Psoas muscle (tissue), 8 donors: Measurements from ENCODE around the gene DNASE1L2. TPM values are rescaled to one million over a fixed set of nuclear protein-coding genes. Genes with fewer than 3 reads are reported as not detected.

Experiments used
- ATAC-seq, 4 donors: fragments of 200-7000 bp; cut with Tn5 transposase; one replicate each; pipeline ENCODE4 v1.9.1; 2020; ENCODE audit warnings: moderate library complexity in 3 of 4, mild to moderate bottlenecking in 2 of 4
- DNase-seq, 2 donors: peaks; one replicate each; pipeline ENCODE4 v3.0.0-alpha.2; 2020
- H3K27ac ChIP-seq: fragments of 200-600 bp; one replicate; pipeline ENCODE4 v1.8.0; 2022
- H3K27me3 ChIP-seq, 3 donors: fragments of 200-600 bp in 1 of 3; one replicate each; pipeline versions ENCODE4 v1.6.1 to v1.8.0; 2013 to 2022; ENCODE audit warnings: low read length in 2 of 3, mild to moderate bottlenecking in 2 of 3, moderate library complexity in 1 of 3; ENCODE audit not compliant: insufficient read depth in 3 of 3
- H3K36me3 ChIP-seq, 2 donors: fragments of 200-600 bp in 1 of 2; one replicate each; pipeline versions ENCODE4 v1.6.1 to v1.8.0; 2013 to 2022; ENCODE audit warnings: low read depth in 1 of 2, mild to moderate bottlenecking in 1 of 2, moderate library complexity in 1 of 2; ENCODE audit not compliant: insufficient read depth in 1 of 2
- H3K4me1 ChIP-seq: fragments of 200-600 bp; one replicate; pipeline ENCODE4 v1.8.0; 2022
- H3K4me3 ChIP-seq: fragments of 200-600 bp; one replicate; pipeline ENCODE4 v1.8.0; 2022; ENCODE audit warnings: mild to moderate bottlenecking
- H3K9me3 ChIP-seq: fragments of 200-600 bp; one replicate; pipeline ENCODE4 v1.8.0; 2022
- WGBS, 3 donors: extraction: QIAGEN DNeasy Blood & Tissue Kit; methylation state at CpG; one replicate each; pipeline versions ENCODE4 v1.1.6 to v1.1.7; 2013; 5-methylcytosine and 5-hydroxymethylcytosine counted together
- intact Hi-C, 2 donors: fragments of 100-400 bp; cut with DNase I; formaldehyde crosslinking; loops; one replicate each; pipeline versions ENCODE4 v1.11.0 to v1.14.2; 2022
- polyA plus RNA-seq, 3 donors: library from polyadenylated mRNA; stranded (reverse); fragments of 200-250 nt; gene quantifications; one replicate each; pipeline ENCODE4 v1.2.3, GENCODE V29; 2013
- total RNA-seq, 4 donors: library from RNA; stranded (reverse); fragmentation: NEBNext Ultra II Directional in 2 of 4; extraction: Animal tissue kit (Norgen Biotek cat#: 25700) in 2 of 4; gene quantifications; one replicate each; pipeline versions ENCODE4 v1.2.1 to v1.2.4, GENCODE V29; 2021 to 2023
- TF ChIP-seq, protein P1 (sequence below): fragments of 200-600 bp; IDR thresholded peaks from one replicate; pipeline ENCODE4 v1.8.0; 2022; ENCODE audit warnings: antibody characterized with exemption
- donor health status: healthy with polysubstance abuse.
- donor health status: DM: no; HTN: no; CAD: no; lungs with moderate emphysema.
- donor health status: Bipolar disorder and iron deficiency.
- donor health status: healthy.
- donor health status: DM: yes; HTN: yes; CAD: no.
- donor health status: DM: no; HTN: no; CAD: no.
- donor health status: DM: no; HTN: no; CAD: no.
- donor health status: DM: yes; HTN: yes; CAD: no.

The DNASE1L2 gene
- total and polyA plus RNA-seq, 7 donors, result 0.17 to 1.2 (median 0.34) TPM

GRCh38 chr16:2250652-2251295, 14.5 kb downstream of the DNASE1L2 start:
- TF ChIP-seq, protein P1, sequence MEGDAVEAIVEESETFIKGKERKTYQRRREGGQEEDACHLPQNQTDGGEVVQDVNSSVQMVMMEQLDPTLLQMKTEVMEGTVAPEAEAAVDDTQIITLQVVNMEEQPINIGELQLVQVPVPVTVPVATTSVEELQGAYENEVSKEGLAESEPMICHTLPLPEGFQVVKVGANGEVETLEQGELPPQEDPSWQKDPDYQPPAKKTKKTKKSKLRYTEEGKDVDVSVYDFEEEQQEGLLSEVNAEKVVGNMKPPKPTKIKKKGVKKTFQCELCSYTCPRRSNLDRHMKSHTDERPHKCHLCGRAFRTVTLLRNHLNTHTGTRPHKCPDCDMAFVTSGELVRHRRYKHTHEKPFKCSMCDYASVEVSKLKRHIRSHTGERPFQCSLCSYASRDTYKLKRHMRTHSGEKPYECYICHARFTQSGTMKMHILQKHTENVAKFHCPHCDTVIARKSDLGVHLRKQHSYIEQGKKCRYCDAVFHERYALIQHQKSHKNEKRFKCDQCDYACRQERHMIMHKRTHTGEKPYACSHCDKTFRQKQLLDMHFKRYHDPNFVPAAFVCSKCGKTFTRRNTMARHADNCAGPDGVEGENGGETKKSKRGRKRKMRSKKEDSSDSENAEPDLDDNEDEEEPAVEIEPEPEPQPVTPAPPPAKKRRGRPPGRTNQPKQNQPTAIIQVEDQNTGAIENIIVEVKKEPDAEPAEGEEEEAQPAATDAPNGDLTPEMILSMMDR, result no peak
- Histone ChIP-seq H3K4me3 (peak overlapping the region; percentile 73), H3K27ac (peak overlapping the region; percentile 87), H3K9me3 (no peaks in the 10 kb centered on the region), H3K27me3 (no peaks in the 10 kb centered on the region), H3K4me1 (peaks cover 18% of the 10 kb centered on the region), H3K36me3 (peaks cover 11 to 61% of the 10 kb centered on the region in 2 donors)
- ATAC-seq, result peak; percentile 0 to 41 (median 8)
- DNase-seq, result peak in 1 of 2 donors; percentile 71
- 2 to 3% (median 3%) methylated on average over 30 to 35 of the region's 35 CpGs for WGBS, 3 donors
- intact Hi-C loops, result loop anchor here in 1 of 2 donors (1.0 to 5.0 kb wide), 3 partner anchors 33 to 93 kb away; partner anchors contain the start of gene TRAF7

GRCh38 chr16:2251296-2252111, 15.3 kb downstream of the DNASE1L2 start, which contains the start of gene ECI1:
ECI1 (minus strand) TSS chr16:2251587; CDS start chr16:2251566, 21 bp downstream.
- no peaks in the 10 kb centered on the region for H3K9me3 ChIP-seq
- TF ChIP-seq, protein P1, result peak; percentile 76
- WGBS, 3 donors, result 1% methylated on average over 59 to 88 of the region's 88 CpGs
- peaks cover 7 to 61% of the 10 kb centered on the region in 2 donors for H3K36me3 ChIP-seq
- peak within 1 kb of the TSS; percentile 87 for H3K27ac ChIP-seq
- ATAC-seq (peak; percentile 96 to 98 (median 96)), DNase-seq (peak; percentile 96 to 99)
- H3K4me3 ChIP-seq, result peak within 1 kb of the TSS; percentile 73
- H3K4me1 ChIP-seq, result peaks cover 18% of the 10 kb centered on the region
- H3K27me3 ChIP-seq, result no peaks in the 10 kb centered on the region
- intact Hi-C loops, result loop anchor here in 1 of 2 donors (1.0 to 5.0 kb wide), 3 partner anchors 34 to 94 kb away; partner anchors contain the start of gene TRAF7

GRCh38 chr16:2252806-2253148, 16.5 kb downstream of the DNASE1L2 start:
- Histone ChIP-seq H3K9me3 (no peaks in the 10 kb centered on the region), H3K4me1 (peaks cover 18% of the 10 kb centered on the region), H3K27me3 (no peaks in the 10 kb centered on the region), H3K27ac (peak overlapping the region; percentile 87), H3K36me3 (peaks cover 6 to 69% of the 10 kb centered on the region in 2 donors), H3K4me3 (no peak overlapping the region)
- DNase-seq (peak in 1 of 2 donors; percentile 19), ATAC-seq (no peak)
- intact Hi-C loops, result loop anchor here in 1 of 2 donors (5.0 kb wide), 2 partner anchors 35 to 95 kb away; partner anchors contain the start of gene TRAF7
- WGBS, 3 donors, result 96 to 97% (median 97%) methylated on average over 7 of the region's 7 CpGs
- TF ChIP-seq, protein P1, result no peak

- WGBS, 3 donors, result 70 to 79% (median 76%) methylated on average over 10 to 11 of the region's 11 CpGs
- Histone ChIP-seq H3K9me3 (no peaks in the 10 kb centered on the region), H3K4me1 (peaks cover 18% of the 10 kb centered on the region), H3K27ac (no peak overlapping the region), H3K27me3 (no peaks in the 10 kb centered on the region), H3K36me3 (peaks cover 6 to 73% of the 10 kb centered on the region in 2 donors), H3K4me3 (no peak overlapping the region)
- TF ChIP-seq, protein P1, result no peak
- peak in 1 of 2 donors; percentile 46 for DNase-seq
- intact Hi-C loops, result loop anchor here in 1 of 2 donors (5.0 kb wide), 2 partner anchors 36 to 96 kb away; partner anchors contain the start of gene TRAF7
- ATAC-seq, result no peak
Observed at GRCh38 chr16:2253293-2253692, 17.0 kb downstream of the DNASE1L2 start.
